HCT116 (cell line): ENCODE data around the gene PHF21B.

Experiments used
- TF ChIP-seq, protein P1 (sequence below): IDR thresholded peaks from 2 replicates; pipeline ENCODE4 v1.6.1; 2011; ENCODE audit warnings: mild to moderate bottlenecking, low read length, moderate library complexity; ENCODE audit not compliant: insufficient replicate concordance; ENCODE audit errors: extremely low read depth
- TF ChIP-seq, protein P2 (sequence below), 3 experiments: fragments of 200-600 bp in 1 of 3; sonication (generic) in 1 of 3; IDR thresholded peaks in 2 of 3; conservative IDR thresholded peaks in 1 of 3; 2 replicates each; pipeline ENCODE4 v1.5.1; 2012 to 2017; ENCODE audit warnings: low read depth in 2 of 3, low read length in 2 of 3, antibody characterized with exemption in 1 of 3, borderline replicate concordance in 1 of 3, control low read depth in 1 of 3, mild to moderate bottlenecking in 1 of 3, mixed read lengths in 1 of 3, mixed run types in 1 of 3, moderate library complexity in 1 of 3; ENCODE audit not compliant: insufficient read depth in 1 of 3

DNA sequence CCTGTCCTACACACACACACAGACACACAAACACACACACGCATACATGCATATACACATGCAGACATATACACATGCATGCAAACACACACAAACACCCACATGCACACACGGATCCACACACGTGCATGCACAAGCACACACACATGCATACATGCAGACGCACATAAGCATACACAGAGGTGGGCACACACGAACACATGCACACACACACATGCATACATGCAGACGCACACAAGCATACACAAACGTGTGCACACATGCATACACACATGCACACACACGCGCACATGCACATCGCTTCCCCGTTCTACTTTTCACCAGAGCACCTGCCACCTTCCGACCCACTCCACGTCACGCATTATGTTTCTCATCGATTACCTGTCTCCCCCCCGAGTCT, 13.2 kb downstream of the PHF21B start:
- TF ChIP-seq, protein P1, sequence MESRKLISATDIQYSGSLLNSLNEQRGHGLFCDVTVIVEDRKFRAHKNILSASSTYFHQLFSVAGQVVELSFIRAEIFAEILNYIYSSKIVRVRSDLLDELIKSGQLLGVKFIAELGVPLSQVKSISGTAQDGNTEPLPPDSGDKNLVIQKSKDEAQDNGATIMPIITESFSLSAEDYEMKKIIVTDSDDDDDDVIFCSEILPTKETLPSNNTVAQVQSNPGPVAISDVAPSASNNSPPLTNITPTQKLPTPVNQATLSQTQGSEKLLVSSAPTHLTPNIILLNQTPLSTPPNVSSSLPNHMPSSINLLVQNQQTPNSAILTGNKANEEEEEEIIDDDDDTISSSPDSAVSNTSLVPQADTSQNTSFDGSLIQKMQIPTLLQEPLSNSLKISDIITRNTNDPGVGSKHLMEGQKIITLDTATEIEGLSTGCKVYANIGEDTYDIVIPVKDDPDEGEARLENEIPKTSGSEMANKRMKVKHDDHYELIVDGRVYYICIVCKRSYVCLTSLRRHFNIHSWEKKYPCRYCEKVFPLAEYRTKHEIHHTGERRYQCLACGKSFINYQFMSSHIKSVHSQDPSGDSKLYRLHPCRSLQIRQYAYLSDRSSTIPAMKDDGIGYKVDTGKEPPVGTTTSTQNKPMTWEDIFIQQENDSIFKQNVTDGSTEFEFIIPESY: no peak
- TF ChIP-seq, protein P2, sequence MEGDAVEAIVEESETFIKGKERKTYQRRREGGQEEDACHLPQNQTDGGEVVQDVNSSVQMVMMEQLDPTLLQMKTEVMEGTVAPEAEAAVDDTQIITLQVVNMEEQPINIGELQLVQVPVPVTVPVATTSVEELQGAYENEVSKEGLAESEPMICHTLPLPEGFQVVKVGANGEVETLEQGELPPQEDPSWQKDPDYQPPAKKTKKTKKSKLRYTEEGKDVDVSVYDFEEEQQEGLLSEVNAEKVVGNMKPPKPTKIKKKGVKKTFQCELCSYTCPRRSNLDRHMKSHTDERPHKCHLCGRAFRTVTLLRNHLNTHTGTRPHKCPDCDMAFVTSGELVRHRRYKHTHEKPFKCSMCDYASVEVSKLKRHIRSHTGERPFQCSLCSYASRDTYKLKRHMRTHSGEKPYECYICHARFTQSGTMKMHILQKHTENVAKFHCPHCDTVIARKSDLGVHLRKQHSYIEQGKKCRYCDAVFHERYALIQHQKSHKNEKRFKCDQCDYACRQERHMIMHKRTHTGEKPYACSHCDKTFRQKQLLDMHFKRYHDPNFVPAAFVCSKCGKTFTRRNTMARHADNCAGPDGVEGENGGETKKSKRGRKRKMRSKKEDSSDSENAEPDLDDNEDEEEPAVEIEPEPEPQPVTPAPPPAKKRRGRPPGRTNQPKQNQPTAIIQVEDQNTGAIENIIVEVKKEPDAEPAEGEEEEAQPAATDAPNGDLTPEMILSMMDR (IDR thresholded peaks at IDR 0.05 in 2 of 3, conservative IDR thresholded peaks at IDR 0.05 in 1 of 3; ENCODE audit: borderline replicate concordance in 1 of 3, insufficient read depth in 1 of 3, low read depth in 2 of 3, low read length in 2 of 3): no peak
